Panc1 (cell line): ENCODE measurements around the gene GFPT2. TPM values are rescaled to one million over a fixed set of nuclear protein-coding genes. Genes with fewer than 3 reads are reported as not detected.

Experiments
- ATAC-seq: fragments of 200-7000 bp; cut with Tn5 transposase; 2 replicates; pipeline ENCODE4 v1.9.1; 2020; ENCODE audit warnings: mild to moderate bottlenecking, moderate library complexity
- BruUV-seq: library from RNA; stranded (reverse); fragments of 400-500 nt; replicated peaks from 2 replicates; lab custom pipeline; 2021; lab: Mats Ljungman, UMichigan
- CTCF ChIA-PET: fragments of 300-600 bp; sonication (Branson Sonifier 250); formaldehyde crosslinking; loops from one replicate; lab custom pipeline; 2022; ENCODE audit warnings: antibody characterized with exemption; lab: Charles Lee
- POLR2A ChIA-PET: fragments of 300-600 bp; sonication (Branson Sonifier 250); formaldehyde crosslinking; loops from one replicate; lab custom pipeline; 2022; ENCODE audit warnings: antibody characterized with exemption; lab: Charles Lee
- DNase-seq: peaks from one replicate; pipeline ENCODE4 v3.0.0-alpha.2; 2010; ENCODE audit warnings: low read depth, low spot score
- H3K27ac ChIP-seq: 2 replicates; pipeline ENCODE4 v1.5.1; 2011; ENCODE audit warnings: mild to moderate bottlenecking, low read length, inconsistent platforms
- H3K27me3 ChIP-seq: fragments of 200-500 bp; sonication (Bioruptor generic); 2 replicates; pipeline ENCODE4 v1.6.0; 2014; ENCODE audit warnings: low read length, inconsistent platforms; ENCODE audit not compliant: control insufficient read depth, insufficient read depth
- H3K36me3 ChIP-seq: fragments of 200-500 bp; sonication (Bioruptor generic); 2 replicates; pipeline ENCODE4 v1.5.1; 2014; ENCODE audit warnings: inconsistent platforms, mild to moderate bottlenecking, low read length, moderate library complexity; ENCODE audit not compliant: control insufficient read depth, insufficient read depth
- H3K4me1 ChIP-seq: 2 replicates; pipeline ENCODE4 v1.5.1; 2011; ENCODE audit warnings: inconsistent platforms, mild to moderate bottlenecking, low read length, moderate library complexity; ENCODE audit not compliant: control insufficient read depth, insufficient read depth
- H3K4me3 ChIP-seq, 2 experiments: 2 replicates each; pipeline ENCODE4 v1.5.1; 2011 to 2012; ENCODE audit warnings: low read depth in 2 of 2, low read length in 2 of 2, mild to moderate bottlenecking in 2 of 2, inconsistent platforms in 1 of 2, moderate library complexity in 1 of 2
- H3K9me3 ChIP-seq: fragments of 200-500 bp; sonication (Bioruptor generic); 2 replicates; pipeline ENCODE4 v1.5.1; 2014; ENCODE audit warnings: low read depth, mild to moderate bottlenecking, inconsistent platforms, low read length, moderate library complexity; ENCODE audit not compliant: control insufficient read depth, insufficient read depth
- POLR2AphosphoS5 ChIP-seq: IDR thresholded peaks from 2 replicates; pipeline ENCODE4 v1.6.1; 2012; ENCODE audit warnings: mild to moderate bottlenecking, low read depth, low read length, moderate library complexity
- SIN3A ChIP-seq: IDR thresholded peaks from 2 replicates; pipeline ENCODE4 v1.6.1; 2012; ENCODE audit warnings: low read depth, mild to moderate bottlenecking, low read length, moderate library complexity, borderline replicate concordance; ENCODE audit not compliant: insufficient read depth
- TCF7L2 ChIP-seq: IDR thresholded peaks from 2 replicates; pipeline ENCODE4 v1.6.1; 2011; ENCODE audit warnings: mild to moderate bottlenecking, low read depth, low read length, inconsistent platforms
- in situ Hi-C: cut with HindIII; loops from 2 replicates; pipeline ENCODE4 v1.10.0; 2016; ENCODE audit warnings: low sequenced_read_pairs, low pct_unique_long_range_greater_than_20kb
- intact Hi-C: fragments of 100-400 bp; cut with micrococcal nuclease; formaldehyde crosslinking; loops from one replicate; pipeline ENCODE4 v1.10.0; 2022; ENCODE audit not compliant: unreplicated experiment
- total RNA-seq: library from RNA; stranded (reverse); gene quantifications from one replicate; pipeline ENCODE4 v1.2.1, GENCODE V29; 2021; ENCODE audit not compliant: unreplicated experiment
- TF ChIP-seq, protein P1 (sequence below), 2 experiments: IDR thresholded peaks; 2 replicates each; pipeline ENCODE4 v1.6.1; 2011 to 2012; ENCODE audit warnings: low read depth in 2 of 2, control low read depth in 1 of 2, low read length in 1 of 2, mild to moderate bottlenecking in 1 of 2, moderate library complexity in 1 of 2; ENCODE audit not compliant: insufficient read depth in 1 of 2
- TF ChIP-seq, protein P2 (sequence below): fragments of 450-650 bp; IDR thresholded peaks from 2 replicates; pipeline ENCODE4 v1.5.1; 2017; ENCODE audit warnings: mild to moderate bottlenecking

The GFPT2 gene
- total RNA-seq, 1 experiment from 2014 or later, result 2.1 TPM

DNA sequence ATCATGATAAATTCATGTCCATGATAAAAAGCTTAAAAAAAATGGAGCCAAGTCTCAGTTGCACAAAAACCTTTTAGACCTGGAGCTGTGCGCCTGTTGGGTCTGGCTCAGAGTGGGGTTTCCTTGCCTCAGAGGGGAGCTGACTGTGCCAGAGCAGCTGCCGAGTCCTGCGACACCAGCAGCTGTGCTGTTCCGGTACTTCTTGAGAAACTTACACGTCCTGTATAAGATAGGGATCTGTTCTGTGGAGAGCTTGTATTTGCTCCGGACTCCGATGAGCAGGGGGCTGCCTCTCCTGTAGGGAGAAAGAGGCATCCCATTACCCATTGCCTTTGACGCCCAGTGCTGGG is 28.6 kb downstream of the GFPT2 start:
- intact Hi-C loops (loop anchor here (10.0 kb wide), 1 partner anchor 120 kb away; the partner anchor contains the start of gene RASGEF1C), in situ Hi-C loops (no loop called here)
- TF ChIP-seq POLR2AphosphoS5 (no peak), SIN3A (no peak), TCF7L2 (no peak)
- TF ChIP-seq, protein P1, sequence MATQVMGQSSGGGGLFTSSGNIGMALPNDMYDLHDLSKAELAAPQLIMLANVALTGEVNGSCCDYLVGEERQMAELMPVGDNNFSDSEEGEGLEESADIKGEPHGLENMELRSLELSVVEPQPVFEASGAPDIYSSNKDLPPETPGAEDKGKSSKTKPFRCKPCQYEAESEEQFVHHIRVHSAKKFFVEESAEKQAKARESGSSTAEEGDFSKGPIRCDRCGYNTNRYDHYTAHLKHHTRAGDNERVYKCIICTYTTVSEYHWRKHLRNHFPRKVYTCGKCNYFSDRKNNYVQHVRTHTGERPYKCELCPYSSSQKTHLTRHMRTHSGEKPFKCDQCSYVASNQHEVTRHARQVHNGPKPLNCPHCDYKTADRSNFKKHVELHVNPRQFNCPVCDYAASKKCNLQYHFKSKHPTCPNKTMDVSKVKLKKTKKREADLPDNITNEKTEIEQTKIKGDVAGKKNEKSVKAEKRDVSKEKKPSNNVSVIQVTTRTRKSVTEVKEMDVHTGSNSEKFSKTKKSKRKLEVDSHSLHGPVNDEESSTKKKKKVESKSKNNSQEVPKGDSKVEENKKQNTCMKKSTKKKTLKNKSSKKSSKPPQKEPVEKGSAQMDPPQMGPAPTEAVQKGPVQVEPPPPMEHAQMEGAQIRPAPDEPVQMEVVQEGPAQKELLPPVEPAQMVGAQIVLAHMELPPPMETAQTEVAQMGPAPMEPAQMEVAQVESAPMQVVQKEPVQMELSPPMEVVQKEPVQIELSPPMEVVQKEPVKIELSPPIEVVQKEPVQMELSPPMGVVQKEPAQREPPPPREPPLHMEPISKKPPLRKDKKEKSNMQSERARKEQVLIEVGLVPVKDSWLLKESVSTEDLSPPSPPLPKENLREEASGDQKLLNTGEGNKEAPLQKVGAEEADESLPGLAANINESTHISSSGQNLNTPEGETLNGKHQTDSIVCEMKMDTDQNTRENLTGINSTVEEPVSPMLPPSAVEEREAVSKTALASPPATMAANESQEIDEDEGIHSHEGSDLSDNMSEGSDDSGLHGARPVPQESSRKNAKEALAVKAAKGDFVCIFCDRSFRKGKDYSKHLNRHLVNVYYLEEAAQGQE (IDR thresholded peaks at IDR 0.05; ENCODE audit: insufficient read depth in 1 of 2, low read depth in 2 of 2, low read length in 1 of 2), result no peak
- TF ChIP-seq, protein P2, sequence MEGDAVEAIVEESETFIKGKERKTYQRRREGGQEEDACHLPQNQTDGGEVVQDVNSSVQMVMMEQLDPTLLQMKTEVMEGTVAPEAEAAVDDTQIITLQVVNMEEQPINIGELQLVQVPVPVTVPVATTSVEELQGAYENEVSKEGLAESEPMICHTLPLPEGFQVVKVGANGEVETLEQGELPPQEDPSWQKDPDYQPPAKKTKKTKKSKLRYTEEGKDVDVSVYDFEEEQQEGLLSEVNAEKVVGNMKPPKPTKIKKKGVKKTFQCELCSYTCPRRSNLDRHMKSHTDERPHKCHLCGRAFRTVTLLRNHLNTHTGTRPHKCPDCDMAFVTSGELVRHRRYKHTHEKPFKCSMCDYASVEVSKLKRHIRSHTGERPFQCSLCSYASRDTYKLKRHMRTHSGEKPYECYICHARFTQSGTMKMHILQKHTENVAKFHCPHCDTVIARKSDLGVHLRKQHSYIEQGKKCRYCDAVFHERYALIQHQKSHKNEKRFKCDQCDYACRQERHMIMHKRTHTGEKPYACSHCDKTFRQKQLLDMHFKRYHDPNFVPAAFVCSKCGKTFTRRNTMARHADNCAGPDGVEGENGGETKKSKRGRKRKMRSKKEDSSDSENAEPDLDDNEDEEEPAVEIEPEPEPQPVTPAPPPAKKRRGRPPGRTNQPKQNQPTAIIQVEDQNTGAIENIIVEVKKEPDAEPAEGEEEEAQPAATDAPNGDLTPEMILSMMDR, result no peak
- no peak overlapping the region for H3K4me3 ChIP-seq
- DNase-seq, result no peak
- no TSS peak for BruUV-seq
- H3K27ac ChIP-seq, result no peak overlapping the region
- no peaks in the 10 kb centered on the region for H3K9me3 ChIP-seq
- ATAC-seq, result no peak
- no peaks in the 10 kb centered on the region; the same call in 1 of the 2 replicates for H3K4me1 ChIP-seq
- ChIA-PET POLR2A (no interaction called here), CTCF (interaction anchor here (0.8 kb wide), 1 partner anchor 123 kb away, joined by 3 read pairs; no protein-coding TSS in a partner anchor)
- no peaks in the 10 kb centered on the region for H3K36me3 ChIP-seq
- H3K27me3 ChIP-seq, result no peaks in the 10 kb centered on the region

DNA sequence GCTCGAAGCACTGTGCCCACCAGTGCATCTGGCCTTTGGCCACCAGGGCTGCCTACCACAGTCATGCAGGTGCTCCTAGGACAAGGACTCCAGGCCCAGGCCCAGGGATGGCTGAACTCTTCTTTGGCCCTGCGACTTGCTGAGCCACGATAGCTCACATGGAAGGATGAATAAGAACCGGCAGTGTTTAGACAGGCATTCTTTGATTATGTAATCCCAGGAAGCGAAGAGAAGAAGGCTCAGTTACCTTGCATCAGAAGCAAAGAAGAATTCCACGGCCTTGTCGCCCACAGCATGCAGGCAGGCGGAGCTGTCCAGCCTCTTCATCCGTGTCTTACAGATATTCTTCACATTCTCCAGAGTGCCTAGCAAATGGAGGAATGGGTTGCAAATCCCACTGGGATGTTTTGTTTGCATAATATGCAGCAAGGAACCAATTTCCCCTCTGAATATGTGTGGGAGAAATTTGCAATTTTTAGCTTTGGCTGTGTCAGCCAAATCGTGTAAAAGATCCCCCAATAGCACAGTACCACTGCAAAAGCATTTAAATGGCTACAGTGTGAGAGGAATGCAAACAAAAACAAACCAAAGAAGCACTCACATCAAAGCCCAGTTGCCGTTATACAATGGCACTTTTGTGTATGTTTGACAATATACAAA is 29.1 kb downstream of the GFPT2 start:
- ChIA-PET CTCF (interaction anchor here (0.8 kb wide), 1 partner anchor 122 kb away, joined by 3 read pairs; no protein-coding TSS in a partner anchor), POLR2A (no interaction called here)
- ATAC-seq (no peak), DNase-seq (no peak)
- Histone ChIP-seq H3K36me3 (no peaks in the 10 kb centered on the region), H3K4me1 (no peaks in the 10 kb centered on the region; the same call in 1 of the 2 replicates), H3K9me3 (no peaks in the 10 kb centered on the region), H3K27ac (no peak overlapping the region), H3K4me3 (no peak overlapping the region), H3K27me3 (no peaks in the 10 kb centered on the region)
- TF ChIP-seq, protein P2, result no peak
- TF ChIP-seq, protein P1 (IDR thresholded peaks at IDR 0.05; ENCODE audit: insufficient read depth in 1 of 2, low read depth in 2 of 2, low read length in 1 of 2), result no peak
- TF ChIP-seq SIN3A (no peak), POLR2AphosphoS5 (no peak)
- in situ Hi-C loops, result no loop called here
- no TSS peak for BruUV-seq
- intact Hi-C loops, result loop anchor here (10.0 kb wide), 1 partner anchor 119 kb away; the partner anchor contains the start of gene RASGEF1C
